Hepatocyte (in vitro differentiated cells): ENCODE data around the gene MEN1. TPM values are rescaled to one million over a fixed set of nuclear protein-coding genes. Genes with fewer than 3 reads are reported as not detected.

Experiments used
- DNase-seq: peaks from one replicate; pipeline ENCODE4 v3.0.0-alpha.2; 2016; ENCODE audit warnings: low spot score
- H2AFZ ChIP-seq: fragments of 200-600 bp; sonication (generic); 2 replicates; pipeline ENCODE4 v1.6.0; 2016; ENCODE audit warnings: antibody characterized with exemption, mild to moderate bottlenecking
- H3K27ac ChIP-seq: fragments of 200-600 bp; sonication (generic); 2 replicates; pipeline ENCODE4 v1.5.1; 2016; ENCODE audit warnings: mild to moderate bottlenecking
- H3K27me3 ChIP-seq: fragments of 200-600 bp; sonication (generic); 2 replicates; pipeline ENCODE4 v1.6.1; 2016
- H3K36me3 ChIP-seq: fragments of 200-600 bp; sonication (generic); replicated peaks from 2 replicates; pipeline ENCODE4 v1.5.1; 2016; ENCODE audit warnings: low read depth; ENCODE audit not compliant: insufficient read depth
- H3K4me1 ChIP-seq: fragments of 200-600 bp; sonication (generic); 2 replicates; pipeline ENCODE4 v1.5.1; 2016; ENCODE audit warnings: mild to moderate bottlenecking, moderate library complexity; ENCODE audit not compliant: insufficient read depth
- H3K4me2 ChIP-seq: fragments of 200-600 bp; sonication (generic); 2 replicates; pipeline ENCODE4 v1.6.0; 2016
- H3K4me3 ChIP-seq: fragments of 200-600 bp; sonication (generic); 2 replicates; pipeline ENCODE4 v1.5.1; 2016; ENCODE audit warnings: mild to moderate bottlenecking
- H3K79me2 ChIP-seq: fragments of 200-600 bp; sonication (generic); 2 replicates; pipeline ENCODE4 v1.6.0; 2017; ENCODE audit warnings: mild to moderate bottlenecking
- H3K9me2 ChIP-seq: fragments of 200-600 bp; sonication (generic); replicated peaks from 2 replicates; pipeline ENCODE4 v1.6.0; 2017; ENCODE audit warnings: mild to moderate bottlenecking; ENCODE audit not compliant: insufficient read depth
- H3K9me3 ChIP-seq: fragments of 200-600 bp; sonication (generic); 2 replicates; pipeline ENCODE4 v1.5.1; 2016; ENCODE audit warnings: low read depth, mild to moderate bottlenecking
- H4K20me1 ChIP-seq: fragments of 200-600 bp; sonication (generic); 2 replicates; pipeline ENCODE4 v1.6.0; 2016; ENCODE audit warnings: mild to moderate bottlenecking; ENCODE audit not compliant: insufficient read depth, poor library complexity, severe bottlenecking
- CTCF ChIP-seq: fragments of 200-600 bp; sonication (generic); IDR thresholded peaks from 2 replicates; pipeline ENCODE4 v1.5.1; 2016; ENCODE audit warnings: antibody characterized with exemption, mild to moderate bottlenecking; ENCODE audit not compliant: poor library complexity
- EZH2 ChIP-seq: fragments of 200-600 bp; sonication (generic); IDR thresholded peaks from 2 replicates; pipeline ENCODE4 v1.6.1; 2016; ENCODE audit warnings: antibody characterized with exemption, mild to moderate bottlenecking, borderline replicate concordance
- EZH2phosphoT487 ChIP-seq: fragments of 200-600 bp; sonication (generic); IDR thresholded peaks from one replicate; pipeline ENCODE4 v1.6.1; 2018; ENCODE audit warnings: antibody characterized with exemption, mild to moderate bottlenecking, low read depth, moderate library complexity; ENCODE audit not compliant: unreplicated experiment, severe bottlenecking
- WGBS: methylation state at CpG from one replicate; pipeline ENCODE4 v1.1.6; 2016; ENCODE audit warnings: low lambda C conversion rate; ENCODE audit errors: missing lambda C conversion rate; 5-methylcytosine and 5-hydroxymethylcytosine counted together
- polyA plus RNA-seq: library from polyadenylated mRNA; unstranded; fragments of >200 nt; fragmentation: Nextera tagmentation; extraction: Ambion mirVana; gene quantifications from 2 replicates; pipeline ENCODE4 v1.2.1, GENCODE V29; 2016
- total RNA-seq: library from RNA; depleted of rRNA; stranded (reverse); fragments of >200 nt; gene quantifications from 2 replicates; pipeline ENCODE4 v1.2.3, GENCODE V29; 2014

MEN1 gene
- total and polyA plus RNA-seq, 2 experiments from 2014 or later: 18.6 to 49.1 TPM

DNA sequence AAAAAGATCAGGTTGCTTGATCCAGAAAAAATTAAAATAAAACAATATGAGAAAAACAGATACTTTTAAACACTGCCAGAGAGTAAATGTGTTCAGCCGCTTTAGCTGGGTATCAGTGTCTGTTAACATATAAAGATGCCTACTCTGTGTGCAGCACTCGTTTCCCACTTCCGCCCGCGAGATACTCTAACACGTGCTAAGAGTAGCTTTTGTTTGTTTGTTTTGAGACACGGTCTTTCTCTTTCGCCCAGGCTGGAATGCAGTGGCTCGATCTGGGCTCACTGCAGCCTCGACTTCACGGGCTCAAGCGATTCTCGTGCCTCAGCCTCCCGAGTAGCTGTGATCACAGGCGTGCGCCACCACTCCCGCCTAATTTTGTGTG is 531 bp upstream of the MEN1 start:
- Histone ChIP-seq H3K27ac (peak overlapping the region; percentile 15), H3K79me2 (peaks cover 15% of the 10 kb centered on the region), H3K27me3 (no peaks in the 10 kb centered on the region), H3K9me3 (no peaks in the 10 kb centered on the region), H3K4me1 (peaks cover 9% of the 10 kb centered on the region), H3K36me3 (no peaks in the 10 kb centered on the region), H4K20me1 (no peaks in the 10 kb centered on the region), H2AFZ (peak overlapping the region; percentile 44), H3K9me2 (no peaks in the 10 kb centered on the region), H3K4me3 (peak overlapping the region; percentile 4), H3K4me2 (peak overlapping the region; percentile 79)
- TF ChIP-seq EZH2 (no peak), CTCF (no peak), EZH2phosphoT487 (no peak)
- WGBS: 44% methylated on average over 17 of the region's 17 CpGs
- no peak for DNase-seq

- Histone ChIP-seq H3K4me1 (peaks cover 6% of the 10 kb centered on the region), H2AFZ (peak overlapping the region; percentile 70), H3K9me2 (no peaks in the 10 kb centered on the region), H3K79me2 (peaks cover 15% of the 10 kb centered on the region), H3K27me3 (no peaks in the 10 kb centered on the region), H3K27ac (peak overlapping the region; percentile 69), H3K9me3 (no peaks in the 10 kb centered on the region), H4K20me1 (no peaks in the 10 kb centered on the region), H3K36me3 (no peaks in the 10 kb centered on the region), H3K4me2 (peak overlapping the region; percentile 89), H3K4me3 (peak overlapping the region; percentile 51)
- TF ChIP-seq EZH2: no peak
- peak; percentile 78 for DNase-seq
- WGBS: 3% methylated on average over 21 of the region's 44 CpGs
Observed at GRCh38 chr11:64809781-64810241, 540 bp downstream of the MEN1 start.

GRCh38 chr11:64805481-64805880 is 4.9 kb downstream of the MEN1 start:
- Histone ChIP-seq H3K9me2 (no peaks in the 10 kb centered on the region), H3K27me3 (no peaks in the 10 kb centered on the region), H3K4me1 (peaks cover 25% of the 10 kb centered on the region), H3K36me3 (no peaks in the 10 kb centered on the region), H2AFZ (no peak overlapping the region), H3K4me3 (no peak overlapping the region), H3K27ac (no peak overlapping the region), H3K4me2 (no peak overlapping the region), H3K9me3 (no peaks in the 10 kb centered on the region), H3K79me2 (peaks cover 15% of the 10 kb centered on the region), H4K20me1 (no peaks in the 10 kb centered on the region)
- DNase-seq: no peak
- WGBS: 94% methylated on average over 7 of the region's 9 CpGs
- TF ChIP-seq CTCF (no peak), EZH2phosphoT487 (no peak), EZH2 (no peak)

GRCh38 chr11:64804346-64805210 is 5.8 kb downstream of the MEN1 start:
- no peaks in the 10 kb centered on the region for H3K36me3 ChIP-seq
- no peaks in the 10 kb centered on the region for H3K27me3 ChIP-seq
- H3K79me2 ChIP-seq: peaks cover 15% of the 10 kb centered on the region
- no peak for DNase-seq
- no peaks in the 10 kb centered on the region for H3K9me2 ChIP-seq
- peak overlapping the region; percentile 96 for H3K4me2 ChIP-seq
- H2AFZ ChIP-seq: no peak overlapping the region
- no peaks in the 10 kb centered on the region for H3K9me3 ChIP-seq
- peak overlapping the region; percentile 98 for H3K27ac ChIP-seq
- H3K4me1 ChIP-seq: peaks cover 24% of the 10 kb centered on the region
- TF ChIP-seq EZH2 (no peak), CTCF (no peak)
- H4K20me1 ChIP-seq: no peaks in the 10 kb centered on the region
- H3K4me3 ChIP-seq: no peak overlapping the region
- WGBS: 97% methylated on average over 30 of the region's 41 CpGs
